T-helper 9 cell (primary cell): ENCODE results near the gene SHISA3.
"Not testable (repeated sequence)": the region's sequence is repeated elsewhere in the genome, so short reads cannot be mapped to it uniquely, and the experiment has no call there.

Experiments used
- DNase-seq: peaks from one replicate; pipeline ENCODE4 v3.0.0-alpha.2; 2020
- total RNA-seq, 2 donors: gene quantifications; one replicate each; lab custom pipeline; 2026; lab: John Stamatoyannopoulos, UW

The SHISA3 gene
- total RNA-seq = 0 to 0.24 reads per million in 2 donors

- DNase-seq = no peak
These were observed at the start of gene SHISA3 for GRCh38 chr4:42396752-42397634. TSS of gene SHISA3 (plus strand) at chr4:42397488. CDS start at chr4:42398057, 569 bp downstream.

- DNase-seq = no peak
These were observed 49.0 kb upstream of the SHISA3 start for GRCh38 chr4:42348247-42348646.

- no peak for DNase-seq
These were observed 48.6 kb upstream of the SHISA3 start for GRCh38 chr4:42348692-42349091.

- DNase-seq = no peak
These were observed 46.6 kb upstream of the SHISA3 start for GRCh38 chr4:42350611-42351182.

- no peak for DNase-seq
These were observed 45.2 kb upstream of the SHISA3 start for GRCh38 chr4:42352049-42352448.

- no peak for DNase-seq
These were observed 40.0 kb upstream of the SHISA3 start for GRCh38 chr4:42357325-42357724.

- no peak for DNase-seq
These were observed 37.6 kb upstream of the SHISA3 start for GRCh38 chr4:42359711-42360110.

- DNase-seq = no peak
These were observed 37.0 kb upstream of the SHISA3 start for GRCh38 chr4:42360256-42360669.

- no peak for DNase-seq
These were observed 35.8 kb upstream of the SHISA3 start for GRCh38 chr4:42361456-42361855.

- DNase-seq = no peak
These were observed 34.7 kb upstream of the SHISA3 start for GRCh38 chr4:42362591-42362990.

- DNase-seq = no peak
These were observed 33.7 kb upstream of the SHISA3 start for GRCh38 chr4:42363614-42364013.

GRCh38 chr4:42364266-42365053 is 32.8 kb upstream of the SHISA3 start:
- no peak for DNase-seq

- no peak for DNase-seq
These were observed 30.3 kb upstream of the SHISA3 start for GRCh38 chr4:42366959-42367358.

- no peak for DNase-seq
These were observed 27.8 kb upstream of the SHISA3 start for GRCh38 chr4:42369489-42369888.

GRCh38 chr4:42371305-42372252 is 25.7 kb upstream of the SHISA3 start:
- DNase-seq = no peak

GRCh38 chr4:42372303-42372702 is 25.0 kb upstream of the SHISA3 start:
- not testable (repeated sequence) for DNase-seq

GRCh38 chr4:42377497-42377896 is 19.8 kb upstream of the SHISA3 start:
- DNase-seq = no peak

- no peak for DNase-seq
These were observed 15.6 kb upstream of the SHISA3 start for GRCh38 chr4:42381666-42382065.

- DNase-seq = no peak
These were observed 11.8 kb upstream of the SHISA3 start for GRCh38 chr4:42385516-42385915.

- DNase-seq = no peak
These were observed 6.5 kb upstream of the SHISA3 start for GRCh38 chr4:42390622-42391354.

GRCh38 chr4:42391355-42391664 is 6.0 kb upstream of the SHISA3 start:
- DNase-seq = no peak

GRCh38 chr4:42391981-42392380 is 5.3 kb upstream of the SHISA3 start:
- no peak for DNase-seq
